SK-N-MC (cell line): ENCODE measurements around the gene KLRB1.

Experiments used
- EZH2 ChIP-seq: fragments of 200-600 bp; sonication (generic); IDR thresholded peaks from one replicate; pipeline ENCODE4 v1.6.1; 2017; ENCODE audit warnings: antibody characterized with exemption
- FOXP2 ChIP-seq: optimal IDR thresholded peaks from 2 replicates; pipeline ENCODE3; 2011; ENCODE audit warnings: mild to moderate bottlenecking, moderate library complexity; ENCODE audit not compliant: insufficient read depth; ENCODE audit errors: extremely low read length, control extremely low read depth
- POLR2AphosphoS5 ChIP-seq: IDR thresholded peaks from 2 replicates; pipeline ENCODE4 v1.6.1; 2012; ENCODE audit warnings: mild to moderate bottlenecking, low read depth, low read length, borderline replicate concordance

DNA sequence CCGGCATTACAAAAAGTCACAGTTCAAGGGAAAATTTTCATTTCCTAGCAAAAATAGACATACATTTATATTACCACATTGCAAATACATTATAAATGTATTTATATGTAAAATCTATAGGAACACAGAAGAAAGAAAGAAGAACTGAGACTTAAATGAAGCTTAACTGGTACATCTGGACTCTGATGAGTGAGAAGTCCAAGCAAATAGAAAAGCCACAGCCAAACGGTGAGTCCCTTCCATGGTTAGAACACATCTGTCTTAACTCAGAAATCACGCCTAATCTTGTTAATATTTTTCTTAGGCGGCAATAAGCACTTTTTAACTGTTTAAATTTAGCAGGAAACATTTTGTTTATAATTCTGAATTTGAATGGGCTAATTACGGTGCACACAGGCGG is 9.4 kb upstream of the KLRB1 start:
- TF ChIP-seq EZH2: no peak
- TF ChIP-seq POLR2AphosphoS5: no peak
- TF ChIP-seq FOXP2: no peak
